Caco-2 (cell line): ENCODE results near the gene PDE4D. TPM values are rescaled to one million over a fixed set of nuclear protein-coding genes. Genes with fewer than 3 reads are reported as not detected.

ENCODE experiments used
- BruUV-seq: library from RNA; stranded (reverse); fragments of 400-500 nt; replicated peaks from 2 replicates; lab custom pipeline; 2021; lab: Mats Ljungman, UMichigan
- CTCF ChIA-PET: fragments of 300-600 bp; sonication (Branson Sonifier 250); formaldehyde crosslinking; loops from one replicate; lab custom pipeline; 2022; ENCODE audit warnings: antibody characterized with exemption; lab: Charles Lee
- POLR2A ChIA-PET: fragments of 300-600 bp; sonication (Branson Sonifier 250); formaldehyde crosslinking; loops from one replicate; lab custom pipeline; 2022; ENCODE audit warnings: antibody characterized with exemption; lab: Charles Lee
- DNase-seq, 2 experiments: peaks; one replicate each; pipeline versions ENCODE4 v3.0.0 to v3.0.0-alpha.2; 2020 to 2022
- H3K27me3 ChIP-seq: replicated peaks from 2 replicates; pipeline ENCODE4 v1.6.0; 2011; ENCODE audit warnings: low read length; ENCODE audit not compliant: control insufficient read depth, insufficient read depth
- H3K36me3 ChIP-seq: 2 replicates; pipeline ENCODE4 v1.5.1; 2011; ENCODE audit warnings: low read length; ENCODE audit not compliant: control insufficient read depth, insufficient read depth
- H3K4me1 ChIP-seq: fragments of 250-450 bp; sonication (Bioruptor Pico); 2 replicates; pipeline ENCODE4 v1.5.1; 2020; ENCODE audit warnings: mild to moderate bottlenecking
- H3K4me3 ChIP-seq: 2 replicates; pipeline ENCODE4 v1.5.1; 2011; ENCODE audit warnings: low read depth, mild to moderate bottlenecking, control low read depth, low read length
- H3K9me3 ChIP-seq: fragments of 250-450 bp; sonication (Bioruptor Pico); 2 replicates; pipeline ENCODE4 v1.5.1; 2020; ENCODE audit warnings: mild to moderate bottlenecking, moderate library complexity
- H3K27ac Mint-ChIP-seq: one replicate; pipeline ENCODE4 v1.8.0; 2022; ENCODE audit warnings: mixed read lengths; ENCODE audit not compliant: unreplicated experiment
- H3K27me3 Mint-ChIP-seq: one replicate; pipeline ENCODE4 v1.8.0; 2022; ENCODE audit warnings: mixed read lengths; ENCODE audit not compliant: insufficient read depth, unreplicated experiment
- H3K36me3 Mint-ChIP-seq: one replicate; pipeline ENCODE4 v1.8.0; 2022; ENCODE audit warnings: mild to moderate bottlenecking, mixed read lengths; ENCODE audit not compliant: insufficient read depth, unreplicated experiment
- H3K4me1 Mint-ChIP-seq: one replicate; pipeline ENCODE4 v1.8.0; 2022; ENCODE audit warnings: low read depth, mixed read lengths; ENCODE audit not compliant: unreplicated experiment
- H3K4me3 Mint-ChIP-seq: one replicate; pipeline ENCODE4 v1.8.0; 2022; ENCODE audit warnings: mild to moderate bottlenecking, moderate library complexity, mixed read lengths; ENCODE audit not compliant: unreplicated experiment
- H3K9me3 Mint-ChIP-seq: one replicate; pipeline ENCODE4 v1.8.0; 2022; ENCODE audit warnings: mixed read lengths; ENCODE audit not compliant: unreplicated experiment
- intact Hi-C: fragments of 100-400 bp; cut with micrococcal nuclease; formaldehyde crosslinking; loops from one replicate; pipeline ENCODE4 v1.10.0; 2022; ENCODE audit not compliant: unreplicated experiment
- total RNA-seq: library from RNA; stranded (reverse); gene quantifications from 2 replicates; pipeline ENCODE4 v1.2.3, GENCODE V29; 2022
- TF ChIP-seq, protein P1 (sequence below), 2 experiments: fragments of 200-600 bp in 1 of 2; IDR thresholded peaks; 1 replicate in 1 of 2; 2 replicates in 1 of 2; pipeline versions ENCODE4 v1.5.1 to v1.8.0; 2011 to 2022; ENCODE audit warnings: antibody characterized with exemption in 1 of 2, control low read depth in 1 of 2, inconsistent platforms in 1 of 2, low read depth in 1 of 2, low read length in 1 of 2, mild to moderate bottlenecking in 1 of 2, moderate library complexity in 1 of 2; ENCODE audit not compliant: insufficient read depth in 1 of 2, severe bottlenecking in 1 of 2, unreplicated experiment in 1 of 2

The PDE4D gene
- total RNA-seq, 1 experiment from 2014 or later = 89.8 TPM

DNA sequence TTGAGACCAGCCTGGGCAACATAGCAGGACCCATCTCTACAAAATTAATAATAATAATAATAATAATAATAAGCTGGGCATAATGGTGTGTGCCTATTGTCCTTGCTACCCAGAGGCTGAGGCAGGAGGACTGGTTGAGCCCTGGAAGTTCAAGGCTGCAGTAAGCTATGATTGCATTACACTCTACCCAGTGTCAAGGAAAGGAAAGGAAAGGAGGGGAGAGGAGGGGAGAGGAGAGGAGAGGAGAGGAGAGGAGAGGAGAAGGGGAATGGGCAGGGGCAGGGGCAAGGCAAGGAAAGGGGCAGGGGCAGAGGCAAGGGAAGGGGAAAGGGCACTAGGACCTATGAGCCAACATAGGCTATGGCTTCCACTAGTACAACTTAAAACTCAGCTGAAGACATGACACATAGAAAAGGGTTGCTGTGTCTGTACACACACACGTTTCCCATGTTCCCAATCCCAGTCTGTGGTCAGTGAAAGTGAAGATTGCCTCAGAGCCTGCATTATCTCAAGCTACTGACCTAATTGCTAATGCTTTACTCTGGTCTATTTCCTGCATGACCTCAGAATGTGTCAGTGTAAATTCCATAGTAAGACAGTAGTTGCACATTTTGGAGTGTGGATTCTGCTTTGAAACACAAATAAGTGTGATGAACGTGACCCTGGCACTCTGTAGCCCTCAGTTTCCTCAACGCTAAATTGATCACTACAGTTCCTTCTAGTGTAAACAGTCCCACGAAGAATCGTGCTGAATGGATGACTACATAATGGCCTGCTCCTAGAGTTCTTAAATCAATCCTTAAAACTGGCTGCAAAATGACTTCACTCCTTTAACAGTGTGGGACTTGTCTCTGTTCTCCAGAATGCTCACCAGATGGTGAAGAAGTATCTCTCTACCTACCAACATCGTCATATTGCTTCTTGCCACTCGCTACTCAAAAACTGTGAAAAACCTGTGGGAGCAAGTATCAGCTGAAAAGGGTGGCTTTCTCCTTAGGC is 813.6 kb downstream of the PDE4D start:
- Histone ChIP-seq H3K4me1 (peaks cover 14% of the 10 kb centered on the region; the same call in 1 of the 2 replicates), H3K9me3 (no peaks in the 10 kb centered on the region), H3K4me3 (no peak overlapping the region), H3K27me3 (no peaks in the 10 kb centered on the region), H3K36me3 (no peaks in the 10 kb centered on the region)
- Mint-ChIP-seq H3K36me3 (no peaks in the 10 kb centered on the region), H3K27ac (no peak overlapping the region), H3K27me3 (no peaks in the 10 kb centered on the region), H3K9me3 (no peaks in the 10 kb centered on the region), H3K4me1 (peaks cover 7% of the 10 kb centered on the region), H3K4me3 (no peak overlapping the region)
- intact Hi-C loops = no loop called here
- BruUV-seq = no TSS peak
- TF ChIP-seq, protein P1, sequence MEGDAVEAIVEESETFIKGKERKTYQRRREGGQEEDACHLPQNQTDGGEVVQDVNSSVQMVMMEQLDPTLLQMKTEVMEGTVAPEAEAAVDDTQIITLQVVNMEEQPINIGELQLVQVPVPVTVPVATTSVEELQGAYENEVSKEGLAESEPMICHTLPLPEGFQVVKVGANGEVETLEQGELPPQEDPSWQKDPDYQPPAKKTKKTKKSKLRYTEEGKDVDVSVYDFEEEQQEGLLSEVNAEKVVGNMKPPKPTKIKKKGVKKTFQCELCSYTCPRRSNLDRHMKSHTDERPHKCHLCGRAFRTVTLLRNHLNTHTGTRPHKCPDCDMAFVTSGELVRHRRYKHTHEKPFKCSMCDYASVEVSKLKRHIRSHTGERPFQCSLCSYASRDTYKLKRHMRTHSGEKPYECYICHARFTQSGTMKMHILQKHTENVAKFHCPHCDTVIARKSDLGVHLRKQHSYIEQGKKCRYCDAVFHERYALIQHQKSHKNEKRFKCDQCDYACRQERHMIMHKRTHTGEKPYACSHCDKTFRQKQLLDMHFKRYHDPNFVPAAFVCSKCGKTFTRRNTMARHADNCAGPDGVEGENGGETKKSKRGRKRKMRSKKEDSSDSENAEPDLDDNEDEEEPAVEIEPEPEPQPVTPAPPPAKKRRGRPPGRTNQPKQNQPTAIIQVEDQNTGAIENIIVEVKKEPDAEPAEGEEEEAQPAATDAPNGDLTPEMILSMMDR (IDR thresholded peaks at IDR 0.05; ENCODE audit: insufficient read depth in 1 of 2, low read depth in 1 of 2, low read length in 1 of 2, severe bottlenecking in 1 of 2, unreplicated experiment in 1 of 2) = no peak
- CTCF ChIA-PET = no interaction called here
- DNase-seq = peak in 1 of 2 experiments; percentile 28
- POLR2A ChIA-PET = no interaction called here

DNA sequence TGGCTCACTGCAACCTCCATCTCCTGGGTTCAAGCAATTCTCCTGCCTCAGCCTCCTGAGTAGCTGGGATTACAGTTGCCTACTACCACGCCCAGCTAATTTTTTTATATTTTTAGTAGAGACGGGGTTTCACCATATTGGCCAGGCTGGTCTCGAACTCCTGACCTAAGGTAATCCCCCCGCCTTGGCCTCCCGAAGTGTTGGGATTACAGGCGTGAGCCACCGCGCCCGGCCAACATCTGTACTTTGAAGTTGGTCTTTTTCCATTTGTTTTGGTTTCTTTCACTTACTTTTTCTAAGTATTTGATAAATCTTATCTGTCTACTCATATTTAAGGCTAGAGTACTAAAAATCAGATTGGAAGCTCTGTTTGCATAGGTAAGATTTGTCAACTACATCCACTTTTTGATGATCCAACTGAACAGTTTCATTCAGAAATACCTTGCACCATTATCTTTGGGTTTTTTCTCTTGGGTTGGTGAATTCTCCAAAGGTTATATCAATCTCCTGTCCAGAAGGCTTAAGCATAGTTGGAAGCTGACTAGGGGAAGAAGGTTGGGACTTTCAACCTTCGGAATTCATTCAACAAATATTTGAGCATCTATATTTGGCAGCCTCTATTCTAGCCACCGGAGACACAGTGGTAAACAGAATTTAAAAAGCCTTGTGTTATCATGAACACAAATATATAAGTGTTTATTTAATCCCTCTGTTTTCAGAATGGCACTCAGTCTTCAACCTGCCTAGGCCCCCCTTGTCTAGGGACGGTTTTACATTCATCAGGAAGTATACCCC is 821.6 kb downstream of the PDE4D start:
- ChIA-PET POLR2A (no interaction called here), CTCF (no interaction called here)
- intact Hi-C loops = no loop called here
- DNase-seq = no peak
- Mint-ChIP-seq H3K9me3 (no peaks in the 10 kb centered on the region), H3K4me1 (peaks cover 28% of the 10 kb centered on the region), H3K36me3 (no peaks in the 10 kb centered on the region), H3K4me3 (no peak overlapping the region), H3K27ac (no peak overlapping the region), H3K27me3 (no peaks in the 10 kb centered on the region)
- no peak overlapping the region for H3K4me3 ChIP-seq
- TF ChIP-seq, protein P1 (IDR thresholded peaks at IDR 0.05; ENCODE audit: insufficient read depth in 1 of 2, low read depth in 1 of 2, low read length in 1 of 2, severe bottlenecking in 1 of 2, unreplicated experiment in 1 of 2) = no peak
- no TSS peak for BruUV-seq
- no peaks in the 10 kb centered on the region for H3K36me3 ChIP-seq
- no peaks in the 10 kb centered on the region for H3K9me3 ChIP-seq
- peaks cover 17% of the 10 kb centered on the region for H3K4me1 ChIP-seq
- H3K27me3 ChIP-seq = no peaks in the 10 kb centered on the region

DNA sequence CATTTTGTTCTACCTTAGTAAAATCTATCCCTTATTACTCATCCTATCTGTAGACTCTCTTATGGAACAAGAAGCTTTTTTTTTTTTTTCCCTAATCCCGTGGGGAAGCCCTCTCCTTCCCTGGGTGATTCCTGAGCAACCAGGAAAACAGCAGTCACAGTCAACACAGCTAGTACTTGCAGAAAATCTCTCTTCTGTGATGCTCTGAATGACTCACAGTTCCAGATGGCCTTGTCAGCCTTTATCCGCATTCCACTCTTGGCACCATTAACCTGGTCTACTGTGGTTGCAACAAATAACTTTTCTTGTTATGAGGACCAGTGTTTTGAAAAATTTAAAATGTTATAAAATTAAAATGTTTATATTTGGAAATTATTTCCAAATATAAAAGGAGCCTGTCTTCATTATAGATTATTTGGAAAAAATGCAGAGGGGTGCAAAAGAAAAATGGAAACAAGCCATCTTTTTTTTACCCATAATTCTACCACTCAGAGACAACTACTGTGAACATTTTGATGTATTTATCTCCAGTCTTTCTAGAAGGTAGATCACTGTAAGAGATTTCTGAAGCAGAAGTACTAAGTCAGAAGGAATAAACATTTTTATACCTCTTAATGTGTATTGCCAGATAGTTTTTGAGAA is 824.0 kb downstream of the PDE4D start:
- TF ChIP-seq, protein P1 (IDR thresholded peaks at IDR 0.05; ENCODE audit: insufficient read depth in 1 of 2, low read depth in 1 of 2, low read length in 1 of 2, severe bottlenecking in 1 of 2, unreplicated experiment in 1 of 2) = no peak
- no peaks in the 10 kb centered on the region for H3K9me3 Mint-ChIP-seq
- H3K36me3 Mint-ChIP-seq = no peaks in the 10 kb centered on the region
- no peaks in the 10 kb centered on the region for H3K36me3 ChIP-seq
- peaks cover 14% of the 10 kb centered on the region for H3K4me1 ChIP-seq
- no peak for DNase-seq
- H3K4me1 Mint-ChIP-seq = peaks cover 28% of the 10 kb centered on the region
- no peaks in the 10 kb centered on the region; the same call in 1 of the 2 replicates for H3K9me3 ChIP-seq
- no peak overlapping the region for H3K4me3 ChIP-seq
- POLR2A ChIA-PET = interaction anchor here (0.6 kb wide), 1 partner anchor 91 kb away, joined by 5 read pairs; no protein-coding TSS in a partner anchor
- no TSS peak for BruUV-seq
- no peaks in the 10 kb centered on the region for H3K27me3 Mint-ChIP-seq
- CTCF ChIA-PET = no interaction called here
- no peaks in the 10 kb centered on the region for H3K27me3 ChIP-seq
- no peak overlapping the region for H3K4me3 Mint-ChIP-seq
- H3K27ac Mint-ChIP-seq = no peak overlapping the region
- intact Hi-C loops = no loop called here
